Stimulated activated CD8-positive, alpha-beta memory T cell treated with anti-CD3 and anti-CD28 coated beads, Interleukin-12 subunit alpha, Interleukin-12 subunit beta, amount 100 ng/mL, for 24 hours (primary cell): ENCODE results near the gene HECTD4.
"Not testable (repeated sequence)": the region's sequence is repeated elsewhere in the genome, so short reads cannot be mapped to it uniquely, and the experiment has no call there.

Experiments used
- DNase-seq: peaks from one replicate; pipeline ENCODE4 v3.0.0-alpha.2; 2020; ENCODE audit errors: extremely low read depth

The HECTD4 gene, protein sequence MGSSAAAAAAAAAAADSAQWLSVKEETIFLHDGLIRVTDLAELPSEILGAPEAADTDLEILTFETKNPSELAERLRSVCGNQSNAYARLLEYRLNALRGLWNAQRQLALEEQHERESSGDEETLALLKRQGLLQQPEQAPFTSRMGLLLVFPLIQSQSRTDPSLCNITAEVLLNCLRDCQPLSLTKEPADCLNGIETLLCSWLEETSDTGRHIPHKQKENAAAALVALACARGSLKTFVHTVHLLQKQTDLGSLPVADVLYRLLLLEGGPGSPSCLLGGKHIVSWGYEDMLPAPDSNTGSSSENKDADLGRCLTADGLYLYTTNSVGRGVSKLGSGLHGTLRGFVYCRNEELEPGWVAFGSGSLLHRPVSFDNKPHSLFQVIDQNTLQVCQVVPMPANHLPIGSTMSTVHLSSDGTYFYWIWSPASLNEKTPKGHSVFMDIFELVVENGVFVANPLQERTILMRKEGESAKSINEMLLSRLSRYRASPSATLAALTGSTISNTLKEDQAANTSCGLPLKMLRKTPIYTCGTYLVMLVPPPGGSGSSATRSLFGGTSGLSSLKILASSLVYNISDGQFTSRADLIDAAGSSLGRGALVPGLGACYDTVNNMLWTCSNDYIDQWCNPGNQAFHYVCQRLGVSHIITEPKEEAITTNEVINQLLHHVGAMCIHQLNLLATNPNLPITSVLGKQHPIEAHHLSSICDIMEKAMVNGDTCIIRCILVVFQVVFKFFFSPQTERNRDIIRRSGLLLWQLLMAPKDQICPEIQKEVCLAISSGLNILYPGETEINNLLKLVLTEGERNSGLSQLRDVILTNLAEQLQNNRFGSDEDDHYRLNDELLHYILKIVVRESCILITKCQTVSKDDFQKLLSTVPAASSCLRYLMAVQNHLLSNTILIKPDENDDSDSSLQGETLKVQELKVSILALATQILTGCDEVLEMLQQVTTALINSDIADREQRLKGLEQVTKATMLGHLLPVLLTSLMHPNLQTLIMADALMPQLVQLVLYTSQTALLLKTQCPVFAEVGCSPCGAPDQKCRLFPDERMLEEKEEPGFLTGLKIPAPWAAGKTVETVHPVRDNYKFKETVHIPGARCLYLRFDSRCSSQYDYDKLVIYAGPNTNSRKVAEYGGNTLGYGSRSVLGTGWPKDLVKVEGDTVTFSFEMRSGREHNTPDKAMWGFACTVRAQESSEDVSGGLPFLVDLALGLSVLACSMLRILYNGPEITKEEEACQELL (N-terminal part only)

DNA sequence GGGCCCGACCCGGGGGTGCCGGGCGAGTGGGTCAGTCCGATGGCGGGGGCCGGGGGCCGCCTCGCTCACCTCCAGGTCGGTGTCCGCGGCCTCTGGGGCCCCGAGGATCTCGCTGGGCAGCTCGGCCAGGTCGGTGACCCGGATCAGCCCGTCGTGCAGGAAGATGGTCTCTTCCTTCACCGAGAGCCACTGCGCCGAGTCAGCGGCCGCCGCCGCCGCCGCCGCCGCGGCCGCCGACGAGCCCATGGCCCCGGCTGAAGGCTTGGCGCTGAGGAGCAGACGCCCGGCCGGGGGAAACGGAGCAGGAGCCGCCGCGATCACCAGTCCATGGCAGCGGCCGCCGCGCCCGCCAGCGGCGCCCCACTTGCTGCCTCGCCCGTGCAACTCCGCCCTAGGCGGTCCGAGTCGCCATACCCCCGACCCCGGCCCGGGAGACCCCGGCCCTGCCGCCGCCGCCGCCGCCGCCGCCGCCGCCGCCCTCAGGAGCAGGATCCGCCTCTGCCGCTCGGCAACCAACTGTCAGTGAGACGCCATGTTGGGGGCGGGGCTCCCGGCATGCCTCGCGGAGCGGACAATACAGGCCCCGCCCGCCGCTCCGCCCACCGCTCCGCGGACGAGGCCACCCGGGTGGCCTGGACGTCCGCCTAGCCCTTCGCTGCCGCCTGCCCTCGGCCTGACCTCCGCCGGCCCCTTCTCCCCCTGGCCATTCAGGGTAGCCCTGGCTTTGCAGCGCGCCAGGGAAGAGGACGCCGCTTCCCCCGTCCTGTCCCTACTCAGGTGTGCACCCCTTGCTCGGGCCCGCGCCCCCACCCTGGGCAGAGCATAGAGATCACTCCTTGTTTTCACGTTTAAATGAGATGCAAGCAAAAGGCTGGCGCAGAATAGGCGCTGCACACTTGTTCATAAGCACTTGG, at the start of gene HECTD4:
Gene HECTD4, minus strand, starts transcription at position 549 of the 914 bp plus-strand sequence. Its CDS starts 303 bp downstream, at position 246.
- peak; percentile 89 for DNase-seq

DNA sequence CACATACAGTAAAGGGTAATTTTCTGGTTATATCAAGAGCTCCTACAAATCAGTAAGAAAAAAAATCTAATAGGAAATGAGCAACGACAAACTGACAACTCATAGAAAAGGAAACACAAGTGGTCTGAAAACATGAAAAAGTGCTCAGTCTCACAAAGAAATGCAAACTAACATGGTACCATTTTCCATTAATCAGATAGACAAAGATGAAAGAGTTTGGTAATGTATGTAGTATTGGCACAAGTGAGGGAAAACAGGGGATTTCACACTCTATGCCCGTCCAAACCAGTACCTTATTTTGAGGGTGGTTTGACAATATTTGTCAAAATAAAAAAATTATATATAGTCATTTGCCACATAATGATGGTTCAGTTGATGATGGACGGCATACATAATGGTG, 49.7 kb upstream of the HECTD4 start:
- no peak for DNase-seq

GRCh38 chr12:112430929-112431328, 48.7 kb upstream of the HECTD4 start:
- DNase-seq: no peak

- DNase-seq: no peak
These were observed 45.5 kb upstream of the HECTD4 start for GRCh38 chr12:112427760-112428159.

DNA sequence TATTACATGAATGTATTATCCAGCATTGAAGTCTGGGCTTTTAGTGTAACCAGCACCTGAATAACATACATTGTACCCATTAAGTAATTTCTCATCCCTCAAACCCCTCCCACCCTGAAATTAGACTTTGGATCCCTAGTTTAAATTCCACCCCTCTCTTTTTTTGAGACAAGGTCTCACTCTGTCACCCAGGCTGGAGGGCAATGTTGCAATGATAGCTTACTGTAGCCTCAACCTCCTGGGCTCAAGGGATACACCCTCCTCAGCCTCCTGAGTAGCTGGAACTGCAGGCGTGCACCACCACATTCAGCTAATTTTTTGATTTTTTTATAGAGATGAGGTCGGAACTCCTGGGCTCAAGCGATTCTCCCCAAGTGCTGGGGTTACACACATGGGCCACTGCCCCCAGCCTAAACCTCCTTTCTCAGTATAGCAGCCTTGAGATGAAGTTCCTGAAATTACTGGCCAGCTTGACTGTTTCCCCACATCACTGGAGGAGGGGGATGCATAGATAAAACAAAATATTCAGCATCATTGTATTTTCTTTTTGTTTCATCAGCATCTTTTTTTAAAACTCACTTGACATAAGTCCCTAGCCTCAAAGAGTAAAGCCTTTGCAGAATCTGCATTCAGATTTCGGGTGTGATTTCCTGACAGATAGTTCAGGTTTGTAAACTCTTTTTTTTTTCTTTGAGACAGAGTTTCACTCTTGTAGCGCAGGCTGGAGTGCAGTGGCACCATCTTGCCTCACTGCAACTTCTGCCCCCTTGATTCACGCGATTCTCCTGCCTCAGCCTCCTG, 43.6 kb upstream of the HECTD4 start:
- DNase-seq: no peak

DNA sequence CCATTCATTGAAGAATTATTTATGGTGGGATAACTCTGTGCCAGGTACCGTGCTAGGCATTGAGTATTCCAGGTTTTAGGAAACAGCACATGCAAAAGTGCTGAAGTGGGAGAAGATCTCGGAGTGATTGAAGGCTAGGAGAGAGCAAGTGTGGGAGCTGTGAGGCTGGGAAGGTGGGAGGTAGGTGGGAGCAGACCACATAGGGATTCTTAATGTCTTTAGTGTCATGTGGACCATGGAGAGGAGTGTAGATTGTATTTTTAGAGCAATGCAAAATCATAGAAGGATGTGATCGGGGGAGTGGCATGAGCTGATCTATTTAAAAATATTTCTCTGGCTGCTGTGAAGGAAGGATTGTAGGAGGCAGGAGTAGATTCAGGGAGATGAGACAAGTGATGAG, 41.9 kb upstream of the HECTD4 start:
- no peak for DNase-seq

GRCh38 chr12:112422531-112422930, 40.3 kb upstream of the HECTD4 start:
- no peak for DNase-seq

- DNase-seq: no peak
These were observed 39.1 kb upstream of the HECTD4 start for GRCh38 chr12:112421363-112421762.

DNA sequence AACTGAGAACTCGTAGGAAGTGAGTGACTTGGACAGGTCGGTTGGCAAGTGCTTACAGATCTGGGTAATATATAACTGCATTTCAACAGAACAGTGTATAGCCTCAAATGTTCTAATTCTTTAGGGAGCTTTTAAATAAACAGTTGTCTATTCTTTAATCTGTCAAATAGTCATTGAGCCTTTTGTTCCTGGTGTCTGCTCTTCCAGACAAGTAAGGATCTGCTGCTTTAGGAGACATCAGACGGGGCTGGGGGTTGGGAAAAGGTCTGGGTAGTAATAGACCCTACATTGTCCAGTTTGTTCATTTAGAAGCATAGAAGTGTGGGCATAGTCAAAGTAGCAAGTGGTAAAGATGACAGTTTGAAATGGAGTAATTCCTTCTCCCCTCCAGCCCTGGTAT, 38.5 kb upstream of the HECTD4 start:
- no peak for DNase-seq

- no peak for DNase-seq
These were observed 37.3 kb upstream of the HECTD4 start for GRCh38 chr12:112419297-112420133.

DNA sequence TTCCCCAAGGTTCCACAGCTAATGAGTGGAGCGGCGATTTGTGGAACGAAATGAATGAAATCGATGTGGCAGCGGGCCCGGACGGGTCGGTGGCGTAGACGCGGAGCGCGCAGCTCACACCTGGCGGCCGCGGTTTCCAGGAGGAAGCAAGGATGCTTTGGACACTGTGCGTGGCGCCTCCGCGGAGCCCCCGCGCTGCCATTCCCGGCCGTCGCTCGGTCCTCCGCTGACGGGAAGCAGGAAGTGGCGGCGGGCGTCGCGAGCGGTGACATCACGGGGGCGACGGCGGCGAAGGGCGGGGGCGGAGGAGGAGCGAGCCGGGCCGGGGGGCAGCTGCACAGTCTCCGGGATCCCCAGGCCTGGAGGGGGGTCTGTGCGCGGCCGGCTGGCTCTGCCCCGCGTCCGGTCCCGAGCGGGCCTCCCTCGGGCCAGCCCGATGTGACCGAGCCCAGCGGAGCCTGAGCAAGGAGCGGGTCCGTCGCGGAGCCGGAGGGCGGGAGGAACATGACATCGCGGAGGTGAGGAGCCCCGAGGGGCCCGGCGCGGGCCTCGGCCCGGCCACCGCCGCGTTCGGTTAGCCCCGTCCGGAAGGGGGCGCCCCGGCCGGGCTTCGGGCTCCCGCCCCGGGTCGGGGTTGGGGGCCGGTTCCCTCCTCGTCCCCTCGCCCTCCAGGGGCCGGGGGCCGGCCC, 36.5 kb upstream of the HECTD4 start, which contains the start of gene PTPN11:
Gene PTPN11, plus strand, starts transcription at position 340 of the 689 bp plus-strand sequence. Its CDS starts 165 bp downstream, at position 505.
- DNase-seq: peak; percentile 80

DNA sequence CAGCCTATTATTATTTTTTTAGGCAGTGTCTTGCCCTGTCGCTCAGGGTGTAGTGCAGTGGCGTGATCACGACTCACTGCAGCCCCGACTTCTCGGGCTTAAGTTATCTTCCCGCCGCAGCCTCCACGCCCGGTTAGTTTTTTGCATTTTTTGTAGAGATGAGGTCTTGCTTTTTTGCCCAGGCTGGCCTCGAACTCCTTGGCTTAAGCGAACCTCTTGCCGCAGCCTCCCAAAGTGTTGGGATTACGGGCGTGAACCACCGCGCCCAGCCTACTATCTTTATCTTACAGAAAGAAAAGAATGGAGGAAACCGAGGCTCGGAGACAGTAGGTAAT, 36.0 kb upstream of the HECTD4 start:
- no peak for DNase-seq

- not testable (repeated sequence) for DNase-seq
These were observed 33.2 kb upstream of the HECTD4 start for GRCh38 chr12:112415457-112415856.

DNA sequence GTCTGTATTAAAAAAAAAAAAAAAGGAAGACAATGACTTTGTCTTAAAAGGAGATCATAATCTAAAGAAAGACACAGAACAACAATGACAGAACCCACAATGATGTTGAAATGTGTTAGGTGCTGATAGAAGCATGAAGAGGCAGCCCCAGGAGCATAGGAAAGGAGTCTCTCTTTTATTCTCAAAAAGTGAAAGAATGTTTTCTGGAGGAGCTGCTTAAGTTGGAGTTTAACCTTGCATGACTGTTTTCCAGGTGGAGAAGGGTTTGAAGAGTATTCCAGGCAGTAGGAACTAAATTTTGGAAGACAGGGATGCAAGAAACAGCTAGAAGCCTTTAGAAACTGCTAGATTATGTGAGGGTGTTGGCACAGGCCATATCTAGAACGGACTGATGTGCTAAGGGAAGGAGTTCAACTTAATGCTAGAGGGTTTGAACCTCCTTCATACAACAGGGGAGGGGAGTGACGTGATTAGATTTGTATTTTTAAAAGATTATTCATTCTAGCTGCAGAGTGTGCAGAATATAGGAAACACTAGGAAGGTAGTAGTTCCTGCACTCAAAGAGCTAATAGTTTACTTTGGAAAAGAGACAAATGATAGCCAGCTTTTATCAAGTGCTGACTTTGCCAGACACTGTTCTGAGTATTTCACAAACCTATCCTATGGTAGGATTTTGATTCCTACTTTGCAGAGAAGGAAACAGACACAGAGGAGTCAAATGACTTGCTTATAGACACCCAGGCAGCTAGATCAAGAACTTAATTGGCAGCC, 31.8 kb upstream of the HECTD4 start:
- DNase-seq: no peak

- DNase-seq: no peak
These were observed 27.6 kb upstream of the HECTD4 start for GRCh38 chr12:112409906-112410244.

DNA sequence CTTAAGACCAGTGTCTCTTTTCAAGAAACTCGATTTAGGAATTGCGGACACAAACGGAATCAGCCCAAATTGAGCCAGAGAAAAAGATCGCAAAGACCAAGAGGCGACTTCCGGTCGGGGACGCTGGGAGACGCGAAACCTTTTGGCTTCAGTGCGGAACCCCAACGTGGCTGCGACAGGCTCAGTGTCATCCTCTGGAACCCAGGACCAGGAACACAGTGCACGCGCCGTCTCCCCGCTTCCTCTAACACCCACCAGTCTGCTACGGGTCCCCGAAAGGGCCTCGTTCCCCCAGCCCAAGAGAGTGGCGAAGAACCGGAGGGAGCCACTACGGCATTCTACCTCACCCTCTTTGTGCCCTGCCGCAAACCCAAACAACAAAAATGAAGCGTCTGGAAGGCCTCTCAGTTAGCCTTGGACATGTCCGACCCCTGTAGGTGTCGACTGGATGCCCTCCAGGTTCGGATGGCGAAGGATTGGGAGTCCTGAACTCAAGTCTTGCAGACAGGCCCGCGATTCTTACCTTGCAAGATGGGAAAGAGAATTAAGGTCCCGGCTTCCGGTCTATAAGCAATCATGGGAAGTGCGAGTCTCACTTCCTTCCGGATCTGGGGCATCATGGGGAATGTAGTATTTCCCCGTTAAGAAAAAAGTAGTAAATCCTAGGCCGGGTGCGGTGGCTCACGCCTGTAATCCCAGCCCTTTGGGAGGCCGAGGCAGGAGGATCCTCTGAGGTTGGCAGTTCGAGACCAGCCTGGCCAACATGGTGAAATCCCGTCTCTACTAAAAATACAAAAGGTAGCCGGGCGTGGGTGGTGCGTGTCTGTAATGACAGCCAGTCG, 27.1 kb upstream of the HECTD4 start, which contains the start of gene RPL6:
Gene RPL6, minus strand, starts transcription at position 542 of the 842 bp plus-strand sequence. CDS start 949 bp downstream, outside the sequence.
- peak; percentile 34 for DNase-seq

GRCh38 chr12:112408621-112409020, 26.4 kb upstream of the HECTD4 start:
- no peak for DNase-seq
